Endothelial cell of umbilical vein (primary cell): ENCODE measurements around the gene SERPINA3. TPM values are rescaled to one million over a fixed set of nuclear protein-coding genes. Genes with fewer than 3 reads are reported as not detected.

Experiments used
- BruUV-seq: library from RNA; stranded (reverse); fragments of 400-500 nt; replicated peaks from 2 replicates; lab custom pipeline; 2021; lab: Mats Ljungman, UMichigan
- CTCF ChIA-PET: fragments of 300-600, 350-600 bp; sonication (Branson Sonifier 250); formaldehyde crosslinking; loops from one replicate; lab custom pipeline; 2021; ENCODE audit warnings: antibody characterized with exemption, inconsistent platforms; lab: Charles Lee
- POLR2A ChIA-PET: fragments of 300-600, 350-600 bp; sonication (Branson Sonifier 250); formaldehyde crosslinking; loops from one replicate; lab custom pipeline; 2021; ENCODE audit warnings: antibody characterized with exemption, inconsistent platforms; lab: Charles Lee
- DNase-seq: peaks from one replicate; pipeline ENCODE4 v3.0.0-alpha.2; 2011; ENCODE audit warnings: low read depth, low spot score
- FAIRE-seq: peaks from 2 replicates; lab custom pipeline; 2011; peaks lifted over from hg19 to GRCh38; lab: Jason Lieb, UNC
- H2AFZ ChIP-seq: 2 replicates; pipeline ENCODE4 v1.6.0; 2012; ENCODE audit warnings: low read depth, low read length, control low read depth, inconsistent platforms
- H3K27ac ChIP-seq: 2 replicates; pipeline ENCODE4 v1.5.1; 2011; ENCODE audit warnings: low read depth, mild to moderate bottlenecking, control low read depth, low read length, moderate library complexity; ENCODE audit not compliant: insufficient read depth
- H3K27me3 ChIP-seq, 2 experiments: 2 replicates each; pipeline versions ENCODE4 v1.6.0 to v1.6.1; 2011; ENCODE audit warnings: low read length in 2 of 2, mixed read lengths in 1 of 2; ENCODE audit not compliant: control insufficient read depth in 2 of 2, insufficient read depth in 2 of 2
- H3K36me3 ChIP-seq, 2 experiments: 2 replicates in 1 of 2; 3 replicates in 1 of 2; pipeline ENCODE4 v1.5.1; 2011; ENCODE audit warnings: low read length in 2 of 2, mild to moderate bottlenecking in 1 of 2, moderate library complexity in 1 of 2; ENCODE audit not compliant: control insufficient read depth in 2 of 2, insufficient read depth in 2 of 2; ENCODE audit errors: extremely low read depth in 1 of 2
- H3K4me1 ChIP-seq: 3 replicates; pipeline ENCODE4 v1.5.1; 2011; ENCODE audit warnings: mild to moderate bottlenecking, low read length; ENCODE audit not compliant: control insufficient read depth, insufficient read depth; ENCODE audit errors: extremely low read depth
- H3K4me2 ChIP-seq: 2 replicates; pipeline ENCODE4 v1.6.1; 2011; ENCODE audit warnings: low read length, control low read depth, mixed read lengths; ENCODE audit not compliant: insufficient read depth
- H3K4me3 ChIP-seq, 3 experiments: fragments of 200-600 bp in 1 of 3; sonication (generic), shearing (Covaris generic) in 1 of 3; replicated peaks in 1 of 3; 2 replicates each; pipeline ENCODE4 v1.5.1; 2011 to 2016; ENCODE audit warnings: control low read depth in 3 of 3, low read length in 3 of 3, mild to moderate bottlenecking in 2 of 3, inconsistent platforms in 1 of 3, low read depth in 1 of 3, moderate library complexity in 1 of 3; ENCODE audit not compliant: insufficient read depth in 1 of 3
- H3K79me2 ChIP-seq: 2 replicates; pipeline ENCODE4 v1.6.0; 2012; ENCODE audit warnings: low read length, inconsistent platforms; ENCODE audit not compliant: control insufficient read depth, insufficient read depth
- H3K9ac ChIP-seq: replicated peaks from 2 replicates; pipeline ENCODE3; 2011; ENCODE audit warnings: low read length, control low read depth; ENCODE audit not compliant: insufficient read depth; ENCODE audit errors: extremely low read depth
- H3K9me1 ChIP-seq: replicated peaks from 3 replicates; pipeline ENCODE4 v1.6.0; 2011; ENCODE audit warnings: mild to moderate bottlenecking, low read length; ENCODE audit not compliant: control insufficient read depth, insufficient read depth; ENCODE audit errors: extremely low read depth
- H3K9me3 ChIP-seq: replicated peaks from 2 replicates; pipeline ENCODE4 v1.5.1; 2012; ENCODE audit warnings: low read length, inconsistent platforms; ENCODE audit not compliant: control insufficient read depth, insufficient read depth
- H4K20me1 ChIP-seq: replicated peaks from 2 replicates; pipeline ENCODE3; 2011; ENCODE audit warnings: mild to moderate bottlenecking, low read length; ENCODE audit not compliant: control insufficient read depth, insufficient read depth; ENCODE audit errors: extremely low read depth
- FOS ChIP-seq: IDR thresholded peaks from 2 replicates; pipeline ENCODE4 v1.6.1; 2011; ENCODE audit warnings: mild to moderate bottlenecking, low read length, moderate library complexity, borderline replicate concordance; ENCODE audit not compliant: insufficient read depth
- GATA2 ChIP-seq: IDR thresholded peaks from 2 replicates; pipeline ENCODE4 v1.7.0; 2011; ENCODE audit warnings: low read depth, mild to moderate bottlenecking, moderate library complexity, mixed read lengths, low read length; ENCODE audit not compliant: insufficient read length, insufficient read depth
- JUN ChIP-seq: IDR thresholded peaks from 2 replicates; pipeline ENCODE4 v1.6.1; 2011; ENCODE audit warnings: borderline replicate concordance, low read depth; ENCODE audit not compliant: insufficient read length, insufficient read depth
- MAX ChIP-seq: IDR thresholded peaks from 2 replicates; pipeline ENCODE4 v1.6.1; 2011; ENCODE audit not compliant: insufficient read depth, insufficient read length
- MYC ChIP-seq: IDR thresholded peaks from one replicate; pipeline ENCODE4 v1.6.1; 2011; ENCODE audit warnings: mild to moderate bottlenecking, low read depth, low read length
- POLR2A ChIP-seq: IDR thresholded peaks from 2 replicates; pipeline ENCODE4 v1.6.1; 2012; ENCODE audit warnings: low read depth, mild to moderate bottlenecking, control low read depth, low read length
- dilution Hi-C: fragments of 300-500 bp; cut with MboI; formaldehyde crosslinking; loops from one replicate; pipeline ENCODE4 v1.15.0; 2019; ENCODE audit warnings: low sequenced_read_pairs; ENCODE audit not compliant: extremely low pct_ligation_motif_present
- intact Hi-C: fragments of 100-400 bp; cut with micrococcal nuclease; formaldehyde crosslinking; loops from one replicate; pipeline ENCODE4 v1.10.0; 2022
- polyA plus RNA-seq, 4 experiments: library from polyadenylated mRNA; depleted of rRNA in 3 of 4; stranded (reverse) in 3 of 4; unstranded in 1 of 4; fragments of >200 nt; gene quantifications; 2 replicates each; pipeline versions ENCODE4 v1.2.1 to v1.2.3, GENCODE V29; 2011 to 2012; ENCODE audit warnings: missing spikeins in 1 of 4
- total RNA-seq: library from RNA; stranded (reverse); gene quantifications from 2 replicates; pipeline ENCODE4 v1.2.3, GENCODE V29; 2021

Gene SERPINA3
- total and polyA plus RNA-seq, 2 donors (not counting 3 experiments of a cell fraction or from before 2014, with no cell fraction given): not detected

GRCh38 chr14:94612580-94613554 lies 676 bp downstream of the SERPINA3 start:
- intact Hi-C loops: no loop called here
- ChIA-PET POLR2A (no interaction called here), CTCF (interaction anchor here (1.3 kb wide), 1 partner anchor 32 kb away, joined by 4 read pairs; the partner anchor contains the start of gene SERPINA5)
- Histone ChIP-seq H3K27me3 (no peaks in the 10 kb centered on the region), H3K4me1 (no peaks in the 10 kb centered on the region), H3K4me3 (no peak overlapping the region), H4K20me1 (no peaks in the 10 kb centered on the region), H3K27ac (no peak overlapping the region), H3K9me1 (no peaks in the 10 kb centered on the region), H3K79me2 (no peaks in the 10 kb centered on the region), H3K4me2 (no peak overlapping the region), H3K9ac (no peak overlapping the region), H2AFZ (no peak overlapping the region), H3K36me3 (no peaks in the 10 kb centered on the region), H3K9me3 (no peaks in the 10 kb centered on the region)
- TF ChIP-seq MAX (no peak), MYC (no peak), GATA2 (no peak), FOS (no peak), POLR2A (no peak), JUN (no peak)
- DNase-seq (no peak), FAIRE-seq (no peak)
- dilution Hi-C loops: no loop called here
- BruUV-seq: no TSS peak
